Natural killer cell (primary cell): ENCODE measurements around the gene HOXC4. TPM values are rescaled to one million over a fixed set of nuclear protein-coding genes. Genes with fewer than 3 reads are reported as not detected.

Experiments
- ATAC-seq, 3 donors: fragments of 150-1000 bp in 2 of 3; fragments of 200-7000 bp in 1 of 3; cut with Tn5 transposase; 1 replicate in 1 of 3; 2 replicates in 2 of 3; pipeline ENCODE4 v1.10.0; 2021; ENCODE audit warnings: mild to moderate bottlenecking in 2 of 3, moderate library complexity in 2 of 3
- DNase-seq, 2 donors: peaks; one replicate each; pipeline versions ENCODE4 v3.0.0 to v3.0.0-alpha.2; 2013 to 2021; ENCODE audit warnings: mixed read lengths in 1 of 2
- H3K27ac ChIP-seq: one replicate; pipeline ENCODE4 v1.5.1; 2013; ENCODE audit warnings: mild to moderate bottlenecking, low read length
- H3K27me3 ChIP-seq: one replicate; pipeline ENCODE4 v1.6.1; 2013; ENCODE audit warnings: low read length; ENCODE audit not compliant: control insufficient read depth, insufficient read depth
- H3K36me3 ChIP-seq: one replicate; pipeline ENCODE4 v1.6.1; 2013; ENCODE audit warnings: low read length; ENCODE audit not compliant: control insufficient read depth, insufficient read depth
- H3K4me1 ChIP-seq: one replicate; pipeline ENCODE4 v1.6.1; 2013; ENCODE audit warnings: low read length; ENCODE audit not compliant: control insufficient read depth, insufficient read depth
- H3K4me3 ChIP-seq: one replicate; pipeline ENCODE4 v1.5.1; 2013; ENCODE audit warnings: low read length
- H3K9me3 ChIP-seq: one replicate; pipeline ENCODE4 v1.6.1; 2013; ENCODE audit warnings: low read length; ENCODE audit not compliant: control insufficient read depth, insufficient read depth
- H3K27ac Mint-ChIP-seq, 2 donors: one replicate each; pipeline ENCODE4 v1.8.0; 2022; ENCODE audit warnings: mild to moderate bottlenecking in 2 of 2, mixed read lengths in 2 of 2, moderate library complexity in 1 of 2
- H3K27me3 Mint-ChIP-seq, 2 donors: one replicate each; pipeline ENCODE4 v1.8.0; 2022; ENCODE audit warnings: low read depth in 2 of 2, mixed read lengths in 2 of 2
- H3K36me3 Mint-ChIP-seq: one replicate; pipeline ENCODE4 v1.8.0; 2022; ENCODE audit warnings: mixed read lengths
- H3K4me1 Mint-ChIP-seq, 2 donors: one replicate each; pipeline ENCODE4 v1.8.0; 2022; ENCODE audit warnings: mixed read lengths in 2 of 2
- H3K4me3 Mint-ChIP-seq: one replicate; pipeline ENCODE4 v1.8.0; 2022; ENCODE audit warnings: mild to moderate bottlenecking, moderate library complexity, mixed read lengths
- H3K9me3 Mint-ChIP-seq, 2 donors: one replicate each; pipeline ENCODE4 v1.8.0; 2022; ENCODE audit warnings: mixed read lengths in 2 of 2
- CTCF ChIP-seq: fragments of 200-600 bp; IDR thresholded peaks from one replicate; pipeline ENCODE4 v1.8.0; 2022; ENCODE audit warnings: antibody characterized with exemption
- WGBS: methylation state at CpG from one replicate; pipeline ENCODE4 v1.1.7; 2013; ENCODE audit warnings: missing lambda C conversion rate; ENCODE audit not compliant: insufficient coverage; 5-methylcytosine and 5-hydroxymethylcytosine counted together
- intact Hi-C: fragments of 100-400 bp; cut with micrococcal nuclease; formaldehyde crosslinking; loops from one replicate; pipeline ENCODE4 v1.14.2; 2022
- total RNA-seq, 4 donors: library from RNA; stranded (reverse); fragments of 120-200 nt in 1 of 4; gene quantifications; one replicate each; pipeline versions ENCODE4 v1.2.3 to v1.2.4, GENCODE V29; 2013 to 2022

Gene HOXC4
- total RNA-seq, 3 donors from 2014 or later (not counting 1 experiment from before 2014, with no cell fraction given) = 0.95 to 3.2 (median 1.8) TPM

GRCh38 chr12:54012631-54013409 lies 40.8 kb upstream of the HOXC4 start:
- intact Hi-C loops = loop anchor here (5.0 to 10.0 kb wide), 2 partner anchors 36 to 272 kb away; partner anchors contain the start of genes CBX5 and HNRNPA1
- Histone ChIP-seq H3K4me1 (peaks cover 27% of the 10 kb centered on the region), H3K4me3 (no peak overlapping the region), H3K27ac (no peak overlapping the region), H3K27me3 (peaks cover 76% of the 10 kb centered on the region), H3K36me3 (no peaks in the 10 kb centered on the region), H3K9me3 (no peaks in the 10 kb centered on the region)
- Mint-ChIP-seq H3K4me1 (peaks cover 18 to 45% of the 10 kb centered on the region in 2 donors), H3K36me3 (no peaks in the 10 kb centered on the region), H3K9me3 (no peaks in the 10 kb centered on the region), H3K27me3 (peaks cover 66 to 75% of the 10 kb centered on the region in 2 donors), H3K27ac (no peak overlapping the region), H3K4me3 (no peak overlapping the region)
- TF ChIP-seq CTCF = no peak
- no peak for ATAC-seq
- 35% methylated on average over 4 of the region's 6 CpGs for WGBS
- DNase-seq = no peak

- DNase-seq (no peak), ATAC-seq (no peak)
- Histone ChIP-seq H3K27ac (no peak overlapping the region), H3K4me3 (no peak overlapping the region), H3K4me1 (peaks cover 34% of the 10 kb centered on the region), H3K9me3 (no peaks in the 10 kb centered on the region), H3K27me3 (peaks cover 75% of the 10 kb centered on the region), H3K36me3 (no peaks in the 10 kb centered on the region)
- H3K4me3 Mint-ChIP-seq = peak overlapping the region; percentile 13
- H3K27me3 Mint-ChIP-seq = peaks cover 55 to 64% of the 10 kb centered on the region in 2 donors
- intact Hi-C loops = loop anchor here (5.0 to 10.0 kb wide), 2 partner anchors 37 to 270 kb away; partner anchors contain the start of genes CBX5 and HNRNPA1
- WGBS = 5% methylated on average over 27 of the region's 36 CpGs
- no peak overlapping the region for H3K27ac Mint-ChIP-seq
- H3K4me1 Mint-ChIP-seq = peaks cover 18 to 47% of the 10 kb centered on the region in 2 donors
- H3K9me3 Mint-ChIP-seq = no peaks in the 10 kb centered on the region
- no peaks in the 10 kb centered on the region for H3K36me3 Mint-ChIP-seq
- TF ChIP-seq CTCF = no peak
Observed at GRCh38 chr12:54014377-54015017, 39.1 kb upstream of the HOXC4 start.

GRCh38 chr12:54015018-54015931 lies 38.4 kb upstream of the HOXC4 start:
- intact Hi-C loops = loop anchor here (10.0 kb wide), 1 partner anchor 270 kb away; the partner anchor contains the start of genes CBX5 and HNRNPA1

More at GRCh38 chr12:54015018-54015931, 38.4 kb upstream of the HOXC4 start:
- Mint-ChIP-seq H3K36me3 (no peaks in the 10 kb centered on the region), H3K4me1 (peaks cover 23 to 46% of the 10 kb centered on the region in 2 donors), H3K27ac (no peak overlapping the region), H3K9me3 (no peaks in the 10 kb centered on the region), H3K27me3 (peaks cover 47 to 60% of the 10 kb centered on the region in 2 donors), H3K4me3 (peak overlapping the region; percentile 13)
- H3K27ac ChIP-seq = no peak overlapping the region
- peaks cover 68% of the 10 kb centered on the region for H3K27me3 ChIP-seq
- H3K4me1 ChIP-seq = peaks cover 33% of the 10 kb centered on the region
- no peak for DNase-seq
- ATAC-seq = no peak
- H3K36me3 ChIP-seq = no peaks in the 10 kb centered on the region
- H3K9me3 ChIP-seq = no peaks in the 10 kb centered on the region
- WGBS = 8% methylated on average over 19 of the region's 23 CpGs
- H3K4me3 ChIP-seq = no peak overlapping the region
- TF ChIP-seq CTCF = no peak
